ENCODE measurements around the gene ZNF530. TPM values are rescaled to one million over a fixed set of nuclear protein-coding genes. Genes with fewer than 3 reads are reported as not detected.

The ZNF530 gene
- total and polyA plus RNA-seq, 9 donors, result 2.0 to 8.9 (median 3.6) TPM

DNA sequence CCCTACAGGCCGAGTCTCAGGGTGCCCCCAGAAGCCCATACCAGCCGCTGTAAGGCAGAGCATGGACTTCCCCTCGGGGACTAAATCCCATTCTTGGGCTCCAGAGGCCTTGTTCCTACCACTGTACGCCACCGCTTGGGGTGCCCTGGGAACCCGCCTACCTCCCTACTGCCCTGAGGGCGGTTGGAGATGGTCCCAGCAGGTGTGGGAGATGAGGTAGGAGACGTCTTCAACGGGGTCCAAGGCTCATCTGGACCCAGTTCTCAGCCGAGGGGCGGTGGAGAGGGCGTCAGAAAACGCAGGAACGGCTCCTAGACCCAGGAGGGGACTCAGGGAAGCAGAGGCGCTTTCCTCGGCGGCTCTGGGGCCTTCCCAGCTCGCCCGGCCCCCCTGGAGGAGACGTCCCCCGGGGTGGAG, 16.6 kb upstream of the ZNF530 start:
- no peaks in the 10 kb centered on the region for H3K27me3 ChIP-seq
- 27 to 37% (median 32%) methylated on average over 19 to 21 of the region's 21 CpGs for WGBS, 3 donors
- peak overlapping the region in 1 of 2 donors; percentile 18 for H3K27ac ChIP-seq
- H3K4me1 ChIP-seq (ENCODE audit: insufficient read depth), result peaks cover 10% of the 10 kb centered on the region
- TF ChIP-seq POLR2A (IDR thresholded peaks at IDR 0.05) (no peak), EP300 (IDR thresholded peaks at IDR 0.05) (no peak)
- TF ChIP-seq, protein P1, sequence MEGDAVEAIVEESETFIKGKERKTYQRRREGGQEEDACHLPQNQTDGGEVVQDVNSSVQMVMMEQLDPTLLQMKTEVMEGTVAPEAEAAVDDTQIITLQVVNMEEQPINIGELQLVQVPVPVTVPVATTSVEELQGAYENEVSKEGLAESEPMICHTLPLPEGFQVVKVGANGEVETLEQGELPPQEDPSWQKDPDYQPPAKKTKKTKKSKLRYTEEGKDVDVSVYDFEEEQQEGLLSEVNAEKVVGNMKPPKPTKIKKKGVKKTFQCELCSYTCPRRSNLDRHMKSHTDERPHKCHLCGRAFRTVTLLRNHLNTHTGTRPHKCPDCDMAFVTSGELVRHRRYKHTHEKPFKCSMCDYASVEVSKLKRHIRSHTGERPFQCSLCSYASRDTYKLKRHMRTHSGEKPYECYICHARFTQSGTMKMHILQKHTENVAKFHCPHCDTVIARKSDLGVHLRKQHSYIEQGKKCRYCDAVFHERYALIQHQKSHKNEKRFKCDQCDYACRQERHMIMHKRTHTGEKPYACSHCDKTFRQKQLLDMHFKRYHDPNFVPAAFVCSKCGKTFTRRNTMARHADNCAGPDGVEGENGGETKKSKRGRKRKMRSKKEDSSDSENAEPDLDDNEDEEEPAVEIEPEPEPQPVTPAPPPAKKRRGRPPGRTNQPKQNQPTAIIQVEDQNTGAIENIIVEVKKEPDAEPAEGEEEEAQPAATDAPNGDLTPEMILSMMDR (IDR thresholded peaks at IDR 0.05), result no peak
- H3K4me3 ChIP-seq, result peak overlapping the region; percentile 48
- DNase-seq, result peak in 1 of 5 donors; percentile 18
- H3K36me3 ChIP-seq, result no peaks in the 10 kb centered on the region
- peaks cover 0 to 28% of the 10 kb centered on the region in 2 donors for H3K9me3 ChIP-seq
- intact Hi-C loops (cut with DNase I), result no loop called here

DNA sequence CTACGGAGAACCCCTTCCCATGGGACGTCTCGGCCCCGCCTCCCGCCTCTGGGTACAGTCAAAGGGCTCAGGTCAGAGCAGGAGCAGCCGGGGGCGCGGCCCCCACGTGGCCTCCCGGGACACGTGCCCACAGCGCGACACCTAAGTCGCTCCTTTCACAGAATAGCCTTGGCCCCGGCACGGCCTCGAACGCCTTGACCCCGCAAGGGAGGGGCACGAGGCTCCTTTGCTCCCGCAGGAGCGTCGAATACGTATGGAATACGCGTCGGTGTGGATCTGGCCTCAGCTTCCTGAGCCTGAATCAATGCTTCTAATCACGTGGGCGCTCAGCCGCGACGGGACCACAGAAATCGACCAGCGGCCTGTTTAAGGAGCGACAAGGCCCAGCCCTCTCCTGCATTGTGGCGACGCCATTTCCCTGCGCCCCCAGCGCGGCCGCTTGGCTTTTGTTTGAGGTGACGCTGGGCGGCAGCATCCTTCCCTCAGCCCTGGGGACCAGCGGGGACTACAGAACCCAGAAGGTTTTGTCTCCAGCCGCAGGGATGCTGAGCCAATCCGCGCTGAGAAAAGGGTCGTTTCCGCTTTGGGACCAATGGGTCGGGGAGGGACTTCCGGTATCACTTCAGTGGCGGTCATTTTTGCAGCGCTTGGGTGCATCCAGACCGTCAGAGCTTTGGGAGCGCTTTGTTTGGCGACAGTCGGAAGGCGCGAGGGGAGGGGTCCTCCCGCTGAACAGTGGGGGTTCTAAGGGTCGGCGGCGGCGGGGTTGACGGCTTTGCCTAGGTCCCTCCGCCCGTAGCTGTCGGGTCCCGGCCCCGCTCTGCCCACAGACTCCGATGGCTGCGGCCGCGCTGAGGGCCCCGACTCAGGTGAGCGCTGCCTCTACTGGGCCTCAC, 15.9 kb upstream of the ZNF530 start, which contains the start of gene ZIK1:
Gene ZIK1, plus strand, starts transcription at position 625 of the 896 bp plus-strand sequence. Its CDS starts 212 bp downstream, at position 837.
- Histone ChIP-seq H3K9me3 (peaks cover 3 to 35% of the 10 kb centered on the region in 2 donors), H3K4me3 (peak within 1 kb of the TSS; percentile 48), H3K4me1 (ENCODE audit: insufficient read depth) (peaks cover 8% of the 10 kb centered on the region), H3K27ac (peak within 1 kb of the TSS in 1 of 2 donors; percentile 18), H3K36me3 (no peaks in the 10 kb centered on the region), H3K27me3 (no peaks in the 10 kb centered on the region)
- TF ChIP-seq POLR2A (IDR thresholded peaks at IDR 0.05) (peak; percentile 18), EP300 (IDR thresholded peaks at IDR 0.05) (no peak)
- TF ChIP-seq, protein P1 (IDR thresholded peaks at IDR 0.05), result no peak
- intact Hi-C loops (cut with DNase I), result no loop called here
- peak; percentile 86 to 90 (median 88) for DNase-seq
- WGBS, 3 donors, result 1 to 4% (median 1%) methylated on average over 59 to 76 of the region's 76 CpGs

DNA sequence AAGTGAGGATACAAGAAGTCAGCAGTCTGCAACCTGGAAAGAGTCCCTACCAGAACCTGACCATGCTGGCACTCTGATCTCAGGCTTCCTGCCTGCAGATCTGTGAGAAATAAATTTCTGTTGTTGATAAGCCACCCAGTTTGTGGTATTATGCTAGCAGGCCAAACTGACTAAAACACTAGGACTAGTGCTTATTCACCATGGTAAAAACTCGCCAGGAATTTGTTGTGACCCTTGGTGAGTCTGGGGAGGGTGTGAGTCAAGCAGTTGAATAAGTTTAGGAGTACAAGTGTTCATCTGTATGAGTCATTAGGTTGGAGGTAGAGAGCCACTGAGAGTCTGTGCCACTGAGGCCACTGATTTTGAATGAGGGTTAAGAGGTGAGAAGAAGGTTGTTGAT, 12.2 kb upstream of the ZNF530 start:
- no peak for DNase-seq
- 94 to 100% (median 96%) methylated on average over 1 of the region's 1 CpG for WGBS, 3 donors
- H3K27me3 ChIP-seq, result no peaks in the 10 kb centered on the region
- intact Hi-C loops (cut with DNase I), result no loop called here
- H3K36me3 ChIP-seq, result no peaks in the 10 kb centered on the region
- peaks cover 8% of the 10 kb centered on the region for H3K4me1 ChIP-seq (ENCODE audit: insufficient read depth)
- H3K9me3 ChIP-seq, result peaks cover 3 to 70% of the 10 kb centered on the region in 2 donors
- H3K27ac ChIP-seq, result no peak overlapping the region
- TF ChIP-seq EP300 (IDR thresholded peaks at IDR 0.05) (no peak), POLR2A (IDR thresholded peaks at IDR 0.05) (no peak)
- TF ChIP-seq, protein P1 (IDR thresholded peaks at IDR 0.05), result no peak
- H3K4me3 ChIP-seq, result no peak overlapping the region

DNA sequence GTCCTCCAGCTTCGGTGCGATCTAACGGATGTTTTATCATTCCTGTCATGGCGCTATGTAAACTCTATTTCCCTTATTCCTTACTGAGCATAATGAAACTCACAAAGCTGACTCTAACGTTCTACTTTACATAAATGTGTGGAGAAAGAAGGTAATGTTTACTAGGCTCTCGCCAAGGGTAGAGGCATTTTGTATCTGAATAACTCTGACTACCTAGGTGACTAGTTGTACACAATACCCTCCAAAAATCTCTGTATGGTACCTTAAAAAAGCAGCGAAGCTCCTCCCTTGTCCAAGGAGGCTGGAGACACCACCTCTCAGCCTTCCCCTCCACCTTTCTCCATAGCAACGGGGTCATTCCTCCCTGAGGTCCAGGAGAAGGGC, 316 bp upstream of the ZNF530 start:
- intact Hi-C loops (cut with DNase I), result no loop called here
- peak overlapping the region; percentile 66 for H3K4me3 ChIP-seq
- peaks cover 0 to 14% of the 10 kb centered on the region in 2 donors for H3K9me3 ChIP-seq
- TF ChIP-seq, protein P1 (IDR thresholded peaks at IDR 0.05), result no peak
- TF ChIP-seq POLR2A (IDR thresholded peaks at IDR 0.05) (no peak), EP300 (IDR thresholded peaks at IDR 0.05) (no peak)
- no peak overlapping the region for H3K27ac ChIP-seq
- H3K36me3 ChIP-seq, result no peaks in the 10 kb centered on the region
- 52 to 61% (median 53%) methylated on average over 8 of the region's 8 CpGs for WGBS, 3 donors
- H3K4me1 ChIP-seq (ENCODE audit: insufficient read depth), result peaks cover 5% of the 10 kb centered on the region
- no peaks in the 10 kb centered on the region for H3K27me3 ChIP-seq
- no peak for DNase-seq

Measured in ovary (tissue), 9 donors.